Spleen (tissue), 7 donors: ENCODE measurements around the gene ANKRD2.

Source experiments
- CTCF ChIP-seq, 11 experiments: fragments of 200-600 bp in 7 of 11; fragments of 450-650 bp in 4 of 11; sonication (generic) in 4 of 11; IDR thresholded peaks in 8 of 11; conservative IDR thresholded peaks in 3 of 11; 1 replicate in 7 of 11; 2 replicates in 4 of 11; pipeline versions ENCODE4 v1.4.0 to v1.8.0; 2016 to 2021; ENCODE audit warnings: antibody characterized with exemption in 11 of 11, inconsistent platforms in 4 of 11, mild to moderate bottlenecking in 1 of 11
- POLR2A ChIP-seq, 3 donors: fragments of 450-650 bp; IDR thresholded peaks; one replicate each; pipeline ENCODE4 v1.5.1; 2017; ENCODE audit warnings: antibody characterized with exemption in 3 of 3, mild to moderate bottlenecking in 1 of 3
- POLR2AphosphoS5 ChIP-seq, 3 donors: sonication (generic); formaldehyde crosslinking; IDR thresholded peaks; one replicate each; pipeline ENCODE4 v1.5.1; 2017; ENCODE audit warnings: antibody characterized with exemption in 3 of 3
- donor health status: DM: no; HTN: no; CAD: no; lungs with moderate emphysema.
- donor health status: DM: no; HTN: no; CAD: no.
- donor health status: DM: no; HTN: no; CAD: no.

- no peak for TF ChIP-seq CTCF (IDR thresholded peaks at IDR 0.05 in 8 of 11, conservative IDR thresholded peaks at IDR 0.05 in 3 of 11)
- no peak for TF ChIP-seq POLR2A (IDR thresholded peaks at IDR 0.05)
- TF ChIP-seq POLR2AphosphoS5 (IDR thresholded peaks at IDR 0.05) = no peak
These were observed 50.7 kb downstream of the ANKRD2 start for GRCh38 chr10:97623277-97623676.
